Tibial artery (tissue), 4 donors: Measurements from ENCODE around the gene NCR2.

Experiments used
- DNase-seq, 2 donors: peaks; one replicate each; pipeline ENCODE4 v3.0.0-alpha.2; 2019
- H3K27ac ChIP-seq, 2 donors: fragments of 200-600 bp; sonication (generic) in 1 of 2; 1 replicate in 1 of 2; 2 replicates in 1 of 2; pipeline ENCODE4 v1.5.1; 2018 to 2019; ENCODE audit warnings: mild to moderate bottlenecking in 1 of 2
- H3K27me3 ChIP-seq, 2 donors: fragments of 200-600 bp; sonication (generic) in 1 of 2; one replicate each; pipeline versions ENCODE4 v1.5.1 to v1.6.0; 2016 to 2019
- H3K36me3 ChIP-seq, 3 donors: fragments of 200-600 bp; sonication (generic) in 2 of 3; one replicate each; pipeline ENCODE4 v1.5.1; 2016 to 2019; ENCODE audit warnings: mild to moderate bottlenecking in 2 of 3
- H3K4me1 ChIP-seq, 4 donors: fragments of 200-600 bp; sonication (generic) in 2 of 4; 1 replicate in 3 of 4; 2 replicates in 1 of 4; pipeline ENCODE4 v1.5.1; 2016 to 2019
- H3K4me3 ChIP-seq, 2 donors: fragments of 200-600 bp; sonication (generic) in 1 of 2; 1 replicate in 1 of 2; 2 replicates in 1 of 2; pipeline ENCODE4 v1.5.1; 2018 to 2019; ENCODE audit warnings: mild to moderate bottlenecking in 2 of 2
- H3K9me3 ChIP-seq, 3 donors: fragments of 200-600 bp; sonication (generic) in 1 of 3; one replicate each; pipeline ENCODE4 v1.5.1; 2016 to 2019
- CTCF ChIP-seq, 2 experiments: fragments of 200-600 bp in 1 of 2; fragments of 450-650 bp in 1 of 2; IDR thresholded peaks; one replicate each; pipeline ENCODE4 v1.5.1; 2017 to 2019; ENCODE audit warnings: antibody characterized with exemption in 2 of 2, mild to moderate bottlenecking in 1 of 2, moderate library complexity in 1 of 2
- intact Hi-C: fragments of 100-400 bp; cut with DNase I; formaldehyde crosslinking; loops from one replicate; pipeline ENCODE4 v1.15.0; 2023; ENCODE audit warnings: low total_unique reads

The NCR2 gene

GRCh38 chr6:41346441-41346840 is 11.0 kb downstream of the NCR2 start:
- Histone ChIP-seq H3K9me3 (peaks cover 0 to 6% (median 0%) of the 10 kb centered on the region in 3 donors), H3K4me3 (no peak overlapping the region), H3K36me3 (no peaks in the 10 kb centered on the region), H3K27ac (no peak overlapping the region), H3K27me3 (peaks cover 0 to 65% of the 10 kb centered on the region in 2 donors), H3K4me1 (no peaks in the 10 kb centered on the region)
- no peak for TF ChIP-seq CTCF (IDR thresholded peaks at IDR 0.05)
- intact Hi-C loops, result no loop called here
- DNase-seq, result no peak

GRCh38 chr6:41347378-41348050 is 12.1 kb downstream of the NCR2 start:
- peaks cover 0 to 62% of the 10 kb centered on the region in 2 donors for H3K27me3 ChIP-seq
- no peak overlapping the region for H3K27ac ChIP-seq
- no peaks in the 10 kb centered on the region for H3K36me3 ChIP-seq
- peaks cover 0 to 6% (median 0%) of the 10 kb centered on the region in 3 donors for H3K9me3 ChIP-seq
- intact Hi-C loops, result no loop called here
- H3K4me1 ChIP-seq, result no peaks in the 10 kb centered on the region
- no peak overlapping the region for H3K4me3 ChIP-seq
- no peak for DNase-seq
- TF ChIP-seq CTCF (IDR thresholded peaks at IDR 0.05), result no peak

GRCh38 chr6:41348934-41349333 is 13.5 kb downstream of the NCR2 start:
- Histone ChIP-seq H3K4me1 (no peaks in the 10 kb centered on the region), H3K27me3 (peaks cover 0 to 65% of the 10 kb centered on the region in 2 donors), H3K36me3 (no peaks in the 10 kb centered on the region), H3K9me3 (peaks cover 0 to 6% (median 0%) of the 10 kb centered on the region in 3 donors), H3K27ac (no peak overlapping the region), H3K4me3 (no peak overlapping the region)
- intact Hi-C loops, result no loop called here
- no peak for DNase-seq
- TF ChIP-seq CTCF (IDR thresholded peaks at IDR 0.05), result no peak

- Histone ChIP-seq H3K27me3 (peaks cover 0 to 39% of the 10 kb centered on the region in 2 donors), H3K27ac (no peak overlapping the region), H3K9me3 (peaks cover 0 to 6% (median 0%) of the 10 kb centered on the region in 3 donors), H3K4me3 (no peak overlapping the region), H3K4me1 (no peaks in the 10 kb centered on the region), H3K36me3 (no peaks in the 10 kb centered on the region)
- no peak for DNase-seq
- no peak for TF ChIP-seq CTCF (IDR thresholded peaks at IDR 0.05)
- intact Hi-C loops, result no loop called here
These were observed 17.0 kb downstream of the NCR2 start for GRCh38 chr6:41352396-41352795.

- Histone ChIP-seq H3K36me3 (no peaks in the 10 kb centered on the region), H3K27ac (no peak overlapping the region), H3K9me3 (peaks cover 0 to 6% (median 0%) of the 10 kb centered on the region in 3 donors), H3K4me1 (no peaks in the 10 kb centered on the region), H3K4me3 (no peak overlapping the region), H3K27me3 (peaks cover 0 to 39% of the 10 kb centered on the region in 2 donors)
- intact Hi-C loops, result no loop called here
- DNase-seq, result no peak
- TF ChIP-seq CTCF (IDR thresholded peaks at IDR 0.05), result no peak
These were observed 17.5 kb downstream of the NCR2 start for GRCh38 chr6:41352907-41353306.
